ENCODE data around the gene TRHDE.

- TF ChIP-seq CTCF (IDR thresholded peaks at IDR 0.05; ENCODE audit: poor library complexity, severe bottlenecking) (no peak), EZH2 (IDR thresholded peaks at IDR 0.05; ENCODE audit: borderline replicate concordance, insufficient read depth, low read length, poor library complexity, severe bottlenecking) (no peak), TAF1 (IDR thresholded peaks at IDR 0.05; ENCODE audit: low read depth) (no peak), EP300 (conservative IDR thresholded peaks at IDR 0.05; ENCODE audit: poor library complexity, severe bottlenecking) (no peak), POLR2AphosphoS5 (IDR thresholded peaks at IDR 0.05) (no peak), REST (IDR thresholded peaks at IDR 0.05; ENCODE audit: borderline replicate concordance) (no peak)
Observed at GRCh38 chr12:72684491-72684890, 412.3 kb downstream of the TRHDE start.
